Activated naive CD8-positive, alpha-beta T cell treated with anti-CD3 and anti-CD28 coated beads, Interleukin-2, amount 50 U/mL, for 24 hours (primary cell): ENCODE data around the gene RCC1.
"Not testable (repeated sequence)": the region's sequence is repeated elsewhere in the genome, so short reads cannot be mapped to it uniquely, and the experiment has no call there.

Experiments
- ATAC-seq: fragments of 150-1000 bp; cut with Tn5 transposase; one replicate; pipeline ENCODE4 v1.10.0; 2021
- DNase-seq: peaks from one replicate; pipeline ENCODE4 v3.0.0; 2021
- H3K27ac Mint-ChIP-seq: one replicate; pipeline ENCODE4 v1.8.0; 2021; ENCODE audit warnings: mild to moderate bottlenecking, mixed read lengths
- H3K27me3 Mint-ChIP-seq: one replicate; pipeline ENCODE4 v1.8.0; 2021; ENCODE audit warnings: mixed read lengths
- H3K36me3 Mint-ChIP-seq: one replicate; pipeline ENCODE4 v1.8.0; 2021; ENCODE audit warnings: low read depth, mixed read lengths
- H3K4me1 Mint-ChIP-seq: one replicate; pipeline ENCODE4 v1.8.0; 2021; ENCODE audit warnings: mixed read lengths
- H3K4me3 Mint-ChIP-seq: one replicate; pipeline ENCODE4 v1.8.0; 2021; ENCODE audit warnings: mild to moderate bottlenecking, moderate library complexity, mixed read lengths
- H3K9me3 Mint-ChIP-seq: one replicate; pipeline ENCODE4 v1.8.0; 2021; ENCODE audit warnings: mixed read lengths

Gene RCC1

GRCh38 chr1:28505406-28506187 is at the start of gene RCC1:
Gene RCC1, plus strand, starts transcription at chr1:28506043. Its CDS starts 23,824 bp downstream, at chr1:28529867.
- Mint-ChIP-seq H3K27ac (peak within 1 kb of the TSS; percentile 100), H3K4me3 (peak within 1 kb of the TSS; percentile 99), H3K27me3 (peaks cover 16% of the 10 kb centered on the region), H3K9me3 (peaks cover 2% of the 10 kb centered on the region), H3K4me1 (peaks cover 56% of the 10 kb centered on the region), H3K36me3 (peaks cover 52% of the 10 kb centered on the region)
- ATAC-seq (peak; percentile 76), DNase-seq (peak; percentile 92)

- Mint-ChIP-seq H3K4me3 (no peak overlapping the region), H3K27ac (peak overlapping the region; percentile 61), H3K9me3 (no peaks in the 10 kb centered on the region), H3K27me3 (no peaks in the 10 kb centered on the region), H3K4me1 (peaks cover 14% of the 10 kb centered on the region), H3K36me3 (peaks cover 10% of the 10 kb centered on the region)
- DNase-seq: no peak
- ATAC-seq: peak; percentile 77
Measured at GRCh38 chr1:28456078-28456477, 49.8 kb upstream of the RCC1 start.

GRCh38 chr1:28457678-28458077 is 48.2 kb upstream of the RCC1 start:
- no peaks in the 10 kb centered on the region for H3K9me3 Mint-ChIP-seq
- no peaks in the 10 kb centered on the region for H3K27me3 Mint-ChIP-seq
- H3K27ac Mint-ChIP-seq: no peak overlapping the region
- ATAC-seq: no peak
- peaks cover 20% of the 10 kb centered on the region for H3K4me1 Mint-ChIP-seq
- no peak overlapping the region for H3K4me3 Mint-ChIP-seq
- peaks cover 10% of the 10 kb centered on the region for H3K36me3 Mint-ChIP-seq
- DNase-seq: no peak

- Mint-ChIP-seq H3K36me3 (peaks cover 6% of the 10 kb centered on the region), H3K27me3 (no peaks in the 10 kb centered on the region), H3K9me3 (no peaks in the 10 kb centered on the region), H3K27ac (no peak overlapping the region), H3K4me1 (peaks cover 21% of the 10 kb centered on the region), H3K4me3 (no peak overlapping the region)
- no peak for DNase-seq
- ATAC-seq: no peak
Measured at GRCh38 chr1:28458237-28459228, 47.3 kb upstream of the RCC1 start.

- Mint-ChIP-seq H3K4me1 (peaks cover 11% of the 10 kb centered on the region), H3K27ac (peak overlapping the region; percentile 56), H3K27me3 (no peaks in the 10 kb centered on the region), H3K9me3 (no peaks in the 10 kb centered on the region), H3K4me3 (no peak overlapping the region), H3K36me3 (peaks cover 21% of the 10 kb centered on the region)
- DNase-seq (no peak), ATAC-seq (no peak)
Measured at GRCh38 chr1:28466226-28466778, 39.5 kb upstream of the RCC1 start.

- Mint-ChIP-seq H3K4me3 (no peak overlapping the region), H3K4me1 (peaks cover 6% of the 10 kb centered on the region)
- ATAC-seq: no peak
Measured at GRCh38 chr1:28470146-28470545, 35.7 kb upstream of the RCC1 start.

GRCh38 chr1:28479497-28479896 is 26.3 kb upstream of the RCC1 start:
- not testable (repeated sequence) for H3K9me3 Mint-ChIP-seq, ATAC-seq, H3K4me1 Mint-ChIP-seq, H3K4me3 Mint-ChIP-seq, H3K27ac Mint-ChIP-seq, DNase-seq, H3K27me3 Mint-ChIP-seq
- peaks cover 18% of the 10 kb centered on the region for H3K36me3 Mint-ChIP-seq

More at GRCh38 chr1:28470146-28470545, 35.7 kb upstream of the RCC1 start:
- Mint-ChIP-seq H3K27me3 (no peaks in the 10 kb centered on the region), H3K36me3 (peaks cover 15% of the 10 kb centered on the region), H3K27ac (no peak overlapping the region), H3K9me3 (no peaks in the 10 kb centered on the region)
- DNase-seq: no peak

GRCh38 chr1:28480308-28480707 is 25.5 kb upstream of the RCC1 start:
- DNase-seq: no peak
- H3K4me3 Mint-ChIP-seq: no peak overlapping the region
- H3K9me3 Mint-ChIP-seq: no peaks in the 10 kb centered on the region
- H3K27ac Mint-ChIP-seq: no peak overlapping the region
- no peaks in the 10 kb centered on the region for H3K27me3 Mint-ChIP-seq
- H3K36me3 Mint-ChIP-seq: peaks cover 18% of the 10 kb centered on the region
- no peaks in the 10 kb centered on the region for H3K4me1 Mint-ChIP-seq
- no peak for ATAC-seq

GRCh38 chr1:28482138-28482537 is 23.7 kb upstream of the RCC1 start:
- no peak overlapping the region for H3K27ac Mint-ChIP-seq
- no peaks in the 10 kb centered on the region for H3K4me1 Mint-ChIP-seq
- H3K4me3 Mint-ChIP-seq: no peak overlapping the region
- H3K9me3 Mint-ChIP-seq: no peaks in the 10 kb centered on the region
- no peak for DNase-seq
- ATAC-seq: no peak
- peaks cover 14% of the 10 kb centered on the region for H3K36me3 Mint-ChIP-seq
- H3K27me3 Mint-ChIP-seq: no peaks in the 10 kb centered on the region

- Mint-ChIP-seq H3K27ac (no peak overlapping the region), H3K4me1 (no peaks in the 10 kb centered on the region), H3K27me3 (no peaks in the 10 kb centered on the region), H3K4me3 (no peak overlapping the region), H3K36me3 (peaks cover 14% of the 10 kb centered on the region), H3K9me3 (no peaks in the 10 kb centered on the region)
- ATAC-seq (no peak), DNase-seq (no peak)
Measured at GRCh38 chr1:28482702-28483101, 23.1 kb upstream of the RCC1 start.

- DNase-seq: no peak
- H3K4me1 Mint-ChIP-seq: no peaks in the 10 kb centered on the region
- H3K36me3 Mint-ChIP-seq: peaks cover 18% of the 10 kb centered on the region
- no peaks in the 10 kb centered on the region for H3K27me3 Mint-ChIP-seq
- no peaks in the 10 kb centered on the region for H3K9me3 Mint-ChIP-seq
- ATAC-seq: no peak
- no peak overlapping the region for H3K27ac Mint-ChIP-seq
- H3K4me3 Mint-ChIP-seq: no peak overlapping the region
Measured at GRCh38 chr1:28494737-28495136, 11.1 kb upstream of the RCC1 start.

- H3K27me3 Mint-ChIP-seq: no peaks in the 10 kb centered on the region
- H3K9me3 Mint-ChIP-seq: no peaks in the 10 kb centered on the region
Measured at GRCh38 chr1:28499553-28499952, 6.3 kb upstream of the RCC1 start.

GRCh38 chr1:28501925-28502324 is 3.9 kb upstream of the RCC1 start:
- Mint-ChIP-seq H3K9me3 (peaks cover 2% of the 10 kb centered on the region), H3K36me3 (peaks cover 16% of the 10 kb centered on the region), H3K4me1 (peaks cover 22% of the 10 kb centered on the region), H3K4me3 (no peak overlapping the region), H3K27ac (no peak overlapping the region), H3K27me3 (peaks cover 8% of the 10 kb centered on the region)
- no peak for DNase-seq
- no peak for ATAC-seq

More at GRCh38 chr1:28499553-28499952, 6.3 kb upstream of the RCC1 start:
- no peak for DNase-seq
- H3K36me3 Mint-ChIP-seq: peaks cover 4% of the 10 kb centered on the region
- no peak overlapping the region for H3K27ac Mint-ChIP-seq
- no peak overlapping the region for H3K4me3 Mint-ChIP-seq
- peaks cover 5% of the 10 kb centered on the region for H3K4me1 Mint-ChIP-seq
- no peak for ATAC-seq

GRCh38 chr1:28503117-28503516 is 2.7 kb upstream of the RCC1 start:
- H3K36me3 Mint-ChIP-seq: peaks cover 27% of the 10 kb centered on the region
- no peak overlapping the region for H3K27ac Mint-ChIP-seq
- no peak overlapping the region for H3K4me3 Mint-ChIP-seq
- H3K27me3 Mint-ChIP-seq: peaks cover 8% of the 10 kb centered on the region
- peaks cover 31% of the 10 kb centered on the region for H3K4me1 Mint-ChIP-seq
- peaks cover 2% of the 10 kb centered on the region for H3K9me3 Mint-ChIP-seq
- DNase-seq (no peak), ATAC-seq (no peak)
